ENCODE results near the gene ILDR2. TPM values are rescaled to one million over a fixed set of nuclear protein-coding genes. Genes with fewer than 3 reads are reported as not detected.

Gene ILDR2
- total and polyA plus RNA-seq, 2 donors: 1.6 to 4.1 TPM

- WGBS: under 1% methylated on average over 7 of the region's 7 CpGs
- Histone ChIP-seq H3K27ac (ENCODE audit: low read depth) (no peak overlapping the region), H3K4me1 (ENCODE audit: insufficient read depth) (no peaks in the 10 kb centered on the region), H3K36me3 (ENCODE audit: insufficient read depth) (no peaks in the 10 kb centered on the region), H3K4me3 (ENCODE audit: low read depth, low read length) (peak overlapping the region; percentile 21)
- DNase-seq (ENCODE audit: extremely low spot score): no peak
Observed at GRCh38 chr1:166876540-166876838, 98.9 kb downstream of the ILDR2 start.

GRCh38 chr1:166875734-166876539 is 99.4 kb downstream of the ILDR2 start, which contains the start of gene TADA1:
TSS of gene TADA1 (minus strand) at chr1:166876264. CDS start at chr1:166876233, 31 bp downstream.
- Histone ChIP-seq H3K4me1 (ENCODE audit: insufficient read depth) (no peaks in the 10 kb centered on the region), H3K36me3 (ENCODE audit: insufficient read depth) (no peaks in the 10 kb centered on the region), H3K27ac (ENCODE audit: low read depth) (peak within 1 kb of the TSS; percentile 92), H3K4me3 (ENCODE audit: low read depth, low read length) (peak within 1 kb of the TSS; percentile 87)
- peak; percentile 96 for DNase-seq (ENCODE audit: extremely low spot score)
- under 1% methylated on average over 84 of the region's 84 CpGs for WGBS

GRCh38 chr1:166875302-166875733 is 100.0 kb downstream of the ILDR2 start:
- no peak for DNase-seq (ENCODE audit: extremely low spot score)
- WGBS: 28% methylated on average over 8 of the region's 8 CpGs
- no peak overlapping the region for H3K27ac ChIP-seq (ENCODE audit: low read depth)
- H3K36me3 ChIP-seq (ENCODE audit: insufficient read depth): no peaks in the 10 kb centered on the region
- H3K4me3 ChIP-seq (ENCODE audit: low read depth, low read length): peak overlapping the region; percentile 87
- no peaks in the 10 kb centered on the region for H3K4me1 ChIP-seq (ENCODE audit: insufficient read depth)

- WGBS: 89% methylated on average over 8 of the region's 8 CpGs
- H3K4me3 ChIP-seq (ENCODE audit: low read depth, low read length): no peak overlapping the region
- DNase-seq (ENCODE audit: extremely low spot score): no peak
- no peaks in the 10 kb centered on the region for H3K36me3 ChIP-seq (ENCODE audit: insufficient read depth)
- H3K27ac ChIP-seq (ENCODE audit: low read depth): no peak overlapping the region
- H3K4me1 ChIP-seq (ENCODE audit: insufficient read depth): no peaks in the 10 kb centered on the region
Observed at GRCh38 chr1:166874464-166874863, 100.9 kb downstream of the ILDR2 start.

- Histone ChIP-seq H3K4me3 (ENCODE audit: low read depth, low read length) (no peak overlapping the region), H3K36me3 (ENCODE audit: insufficient read depth) (peaks cover 7% of the 10 kb centered on the region), H3K4me1 (ENCODE audit: insufficient read depth) (no peaks in the 10 kb centered on the region), H3K27ac (ENCODE audit: low read depth) (no peak overlapping the region)
- no peak for DNase-seq (ENCODE audit: extremely low spot score)
- 95% methylated on average over 4 of the region's 4 CpGs for WGBS
Observed at GRCh38 chr1:166870584-166870983, 104.8 kb downstream of the ILDR2 start.

GRCh38 chr1:166869318-166870099 is 105.8 kb downstream of the ILDR2 start:
- no peak for DNase-seq (ENCODE audit: extremely low spot score)
- WGBS: 80% methylated on average over 3 of the region's 3 CpGs

GRCh38 chr1:166868639-166869038 is 106.7 kb downstream of the ILDR2 start:
- 80% methylated on average over 7 of the region's 7 CpGs for WGBS
- DNase-seq (ENCODE audit: extremely low spot score): no peak

More at GRCh38 chr1:166869318-166870099, 105.8 kb downstream of the ILDR2 start:
- no peaks in the 10 kb centered on the region for H3K4me1 ChIP-seq (ENCODE audit: insufficient read depth)
- peaks cover 7% of the 10 kb centered on the region for H3K36me3 ChIP-seq (ENCODE audit: insufficient read depth)
- H3K27ac ChIP-seq (ENCODE audit: low read depth): no peak overlapping the region
- no peak overlapping the region for H3K4me3 ChIP-seq (ENCODE audit: low read depth, low read length)

GRCh38 chr1:166865926-166866325 is 109.4 kb downstream of the ILDR2 start:
- Histone ChIP-seq H3K4me3 (ENCODE audit: low read depth, low read length) (no peak overlapping the region), H3K4me1 (ENCODE audit: insufficient read depth) (no peaks in the 10 kb centered on the region), H3K27ac (ENCODE audit: low read depth) (no peak overlapping the region), H3K36me3 (ENCODE audit: insufficient read depth) (peaks cover 7% of the 10 kb centered on the region)
- 59% methylated on average over 5 of the region's 5 CpGs for WGBS
- no peak for DNase-seq (ENCODE audit: extremely low spot score)

More at GRCh38 chr1:166868639-166869038, 106.7 kb downstream of the ILDR2 start:
- Histone ChIP-seq H3K27ac (ENCODE audit: low read depth) (no peak overlapping the region), H3K4me1 (ENCODE audit: insufficient read depth) (no peaks in the 10 kb centered on the region), H3K4me3 (ENCODE audit: low read depth, low read length) (no peak overlapping the region), H3K36me3 (ENCODE audit: insufficient read depth) (peaks cover 7% of the 10 kb centered on the region)

- WGBS: 82% methylated on average over 5 of the region's 5 CpGs
- DNase-seq (ENCODE audit: extremely low spot score): no peak
- H3K4me3 ChIP-seq (ENCODE audit: low read depth, low read length): no peak overlapping the region
- H3K4me1 ChIP-seq (ENCODE audit: insufficient read depth): no peaks in the 10 kb centered on the region
- H3K36me3 ChIP-seq (ENCODE audit: insufficient read depth): peaks cover 8% of the 10 kb centered on the region
- H3K27ac ChIP-seq (ENCODE audit: low read depth): no peak overlapping the region
Observed at GRCh38 chr1:166859597-166859996, 115.7 kb downstream of the ILDR2 start.

GRCh38 chr1:166858726-166859419 is 116.5 kb downstream of the ILDR2 start:
- no peak overlapping the region for H3K27ac ChIP-seq (ENCODE audit: low read depth)
- no peaks in the 10 kb centered on the region for H3K4me1 ChIP-seq (ENCODE audit: insufficient read depth)
- no peak overlapping the region for H3K4me3 ChIP-seq (ENCODE audit: low read depth, low read length)
- peaks cover 8% of the 10 kb centered on the region for H3K36me3 ChIP-seq (ENCODE audit: insufficient read depth)
- WGBS: 89% methylated on average over 7 of the region's 7 CpGs
- no peak for DNase-seq (ENCODE audit: extremely low spot score)

Small RNA genes lying within 50 kb of the gene (small RNA-seq; reads per million reads assigned to genes)
- gene RNA5SP65: 0.09 reads per million

Other genes with a start within 250 kb of the ILDR2 start
- gene POGK, start 136.1 kb downstream of the ILDR2 start, total RNA-seq: 32.7 TPM
- 15.4 TPM for gene POGK, start 136.1 kb downstream of the ILDR2 start, polyA plus RNA-seq
- 21.6 TPM for gene TADA1, start 99.3 kb downstream of the ILDR2 start, total RNA-seq
- gene TADA1, start 99.3 kb downstream of the ILDR2 start, polyA plus RNA-seq: 10.0 TPM
- gene MAEL, start 13.7 kb upstream of the ILDR2 start, total RNA-seq: 0.48 TPM
- 0.18 TPM for gene MAEL, start 13.7 kb upstream of the ILDR2 start, polyA plus RNA-seq
- not detected for gene GPA33, start 114.8 kb upstream of the ILDR2 start, total RNA-seq
- gene GPA33, start 114.8 kb upstream of the ILDR2 start, polyA plus RNA-seq: 0.08 TPM
- 3.6 TPM for gene STYXL2, start 118.5 kb upstream of the ILDR2 start, total RNA-seq
- gene STYXL2, start 118.5 kb upstream of the ILDR2 start, polyA plus RNA-seq: not detected
- 31.3 TPM for gene POU2F1, start 245.3 kb upstream of the ILDR2 start, total RNA-seq
- 2.2 TPM for gene POU2F1, start 245.3 kb upstream of the ILDR2 start, polyA plus RNA-seq